Psoas muscle (tissue), 8 donors: Measurements from ENCODE around the gene CACNA1D. TPM values are rescaled to one million over a fixed set of nuclear protein-coding genes. Genes with fewer than 3 reads are reported as not detected.

ENCODE experiments used
- ATAC-seq, 4 donors: fragments of 200-7000 bp; cut with Tn5 transposase; one replicate each; pipeline ENCODE4 v1.9.1; 2020; ENCODE audit warnings: moderate library complexity in 3 of 4, mild to moderate bottlenecking in 2 of 4
- DNase-seq, 2 donors: peaks; one replicate each; pipeline ENCODE4 v3.0.0-alpha.2; 2020
- H3K27ac ChIP-seq: fragments of 200-600 bp; one replicate; pipeline ENCODE4 v1.8.0; 2022
- H3K27me3 ChIP-seq, 3 donors: fragments of 200-600 bp in 1 of 3; one replicate each; pipeline versions ENCODE4 v1.6.1 to v1.8.0; 2013 to 2022; ENCODE audit warnings: low read length in 2 of 3, mild to moderate bottlenecking in 2 of 3, moderate library complexity in 1 of 3; ENCODE audit not compliant: insufficient read depth in 3 of 3
- H3K36me3 ChIP-seq, 2 donors: fragments of 200-600 bp in 1 of 2; one replicate each; pipeline versions ENCODE4 v1.6.1 to v1.8.0; 2013 to 2022; ENCODE audit warnings: low read depth in 1 of 2, mild to moderate bottlenecking in 1 of 2, moderate library complexity in 1 of 2; ENCODE audit not compliant: insufficient read depth in 1 of 2
- H3K4me1 ChIP-seq: fragments of 200-600 bp; one replicate; pipeline ENCODE4 v1.8.0; 2022
- H3K4me3 ChIP-seq: fragments of 200-600 bp; one replicate; pipeline ENCODE4 v1.8.0; 2022; ENCODE audit warnings: mild to moderate bottlenecking
- H3K9me3 ChIP-seq: fragments of 200-600 bp; one replicate; pipeline ENCODE4 v1.8.0; 2022
- WGBS, 3 donors: extraction: QIAGEN DNeasy Blood & Tissue Kit; methylation state at CpG; one replicate each; pipeline versions ENCODE4 v1.1.6 to v1.1.7; 2013; 5-methylcytosine and 5-hydroxymethylcytosine counted together
- intact Hi-C, 2 donors: fragments of 100-400 bp; cut with DNase I; formaldehyde crosslinking; loops; one replicate each; pipeline versions ENCODE4 v1.11.0 to v1.14.2; 2022
- polyA plus RNA-seq, 3 donors: library from polyadenylated mRNA; stranded (reverse); fragments of 200-250 nt; gene quantifications; one replicate each; pipeline ENCODE4 v1.2.3, GENCODE V29; 2013
- total RNA-seq, 4 donors: library from RNA; stranded (reverse); fragmentation: NEBNext Ultra II Directional in 2 of 4; extraction: Animal tissue kit (Norgen Biotek cat#: 25700) in 2 of 4; gene quantifications; one replicate each; pipeline versions ENCODE4 v1.2.1 to v1.2.4, GENCODE V29; 2021 to 2023
- TF ChIP-seq, protein P1 (sequence below): fragments of 200-600 bp; IDR thresholded peaks from one replicate; pipeline ENCODE4 v1.8.0; 2022; ENCODE audit warnings: antibody characterized with exemption
- donor health status: healthy with polysubstance abuse.
- donor health status: DM: no; HTN: no; CAD: no; lungs with moderate emphysema.
- donor health status: Bipolar disorder and iron deficiency.
- donor health status: healthy.
- donor health status: DM: yes; HTN: yes; CAD: no.
- donor health status: DM: no; HTN: no; CAD: no.
- donor health status: DM: no; HTN: no; CAD: no.
- donor health status: DM: yes; HTN: yes; CAD: no.

Gene CACNA1D
- total and polyA plus RNA-seq, 7 donors: 0.05 to 0.82 (median 0.28) TPM; not detected in 2

DNA sequence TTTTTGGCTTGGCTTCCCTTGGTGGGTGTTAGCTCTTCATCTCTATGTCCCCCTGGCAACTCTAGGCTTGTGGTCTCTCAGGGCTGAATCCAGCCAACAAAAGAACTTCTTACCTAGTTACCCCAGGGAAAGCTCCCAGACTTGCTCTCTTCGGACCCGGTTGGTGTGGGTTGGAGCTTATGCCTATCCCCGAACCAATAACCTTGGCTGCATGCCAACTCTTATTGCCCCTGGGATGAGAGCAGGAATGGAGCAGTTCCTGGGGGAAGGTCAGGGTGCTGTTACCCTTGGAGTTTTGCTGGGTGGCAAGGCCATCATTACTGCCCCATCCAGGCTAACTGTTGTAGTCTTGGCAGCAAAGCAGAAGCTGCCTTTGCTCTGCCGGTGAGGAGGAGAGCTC lies 147.8 kb downstream of the CACNA1D start:
- no peaks in the 10 kb centered on the region for H3K27me3 ChIP-seq
- H3K27ac ChIP-seq: no peak overlapping the region
- no peak overlapping the region for H3K4me3 ChIP-seq
- WGBS, 3 donors: 72 to 75% (median 75%) methylated on average over 4 of the region's 4 CpGs
- no peaks in the 10 kb centered on the region for H3K36me3 ChIP-seq
- no peaks in the 10 kb centered on the region for H3K9me3 ChIP-seq
- TF ChIP-seq, protein P1, sequence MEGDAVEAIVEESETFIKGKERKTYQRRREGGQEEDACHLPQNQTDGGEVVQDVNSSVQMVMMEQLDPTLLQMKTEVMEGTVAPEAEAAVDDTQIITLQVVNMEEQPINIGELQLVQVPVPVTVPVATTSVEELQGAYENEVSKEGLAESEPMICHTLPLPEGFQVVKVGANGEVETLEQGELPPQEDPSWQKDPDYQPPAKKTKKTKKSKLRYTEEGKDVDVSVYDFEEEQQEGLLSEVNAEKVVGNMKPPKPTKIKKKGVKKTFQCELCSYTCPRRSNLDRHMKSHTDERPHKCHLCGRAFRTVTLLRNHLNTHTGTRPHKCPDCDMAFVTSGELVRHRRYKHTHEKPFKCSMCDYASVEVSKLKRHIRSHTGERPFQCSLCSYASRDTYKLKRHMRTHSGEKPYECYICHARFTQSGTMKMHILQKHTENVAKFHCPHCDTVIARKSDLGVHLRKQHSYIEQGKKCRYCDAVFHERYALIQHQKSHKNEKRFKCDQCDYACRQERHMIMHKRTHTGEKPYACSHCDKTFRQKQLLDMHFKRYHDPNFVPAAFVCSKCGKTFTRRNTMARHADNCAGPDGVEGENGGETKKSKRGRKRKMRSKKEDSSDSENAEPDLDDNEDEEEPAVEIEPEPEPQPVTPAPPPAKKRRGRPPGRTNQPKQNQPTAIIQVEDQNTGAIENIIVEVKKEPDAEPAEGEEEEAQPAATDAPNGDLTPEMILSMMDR: no peak
- no peaks in the 10 kb centered on the region for H3K4me1 ChIP-seq
- ATAC-seq (no peak), DNase-seq (no peak)
- intact Hi-C loops: no loop called here

DNA sequence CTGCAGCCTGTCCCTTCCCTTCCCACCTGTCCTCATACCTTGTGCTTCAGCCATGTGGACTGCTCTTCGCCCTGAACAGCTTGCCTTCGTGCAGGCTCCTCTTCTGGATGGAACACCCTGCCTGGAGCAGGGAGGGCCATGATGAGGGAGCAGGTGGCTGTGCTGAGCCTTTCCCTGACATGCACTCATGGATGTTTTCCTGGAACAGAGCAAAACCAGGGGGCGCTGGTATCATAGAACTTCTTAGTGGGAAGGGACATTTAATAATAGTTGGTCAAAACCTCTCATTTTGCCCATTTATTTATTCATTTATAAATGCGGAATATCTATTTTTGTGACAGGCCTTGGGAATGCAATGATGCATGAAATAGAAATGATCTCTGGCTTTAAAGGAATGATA lies 149.3 kb downstream of the CACNA1D start:
- H3K4me3 ChIP-seq: no peak overlapping the region
- H3K9me3 ChIP-seq: no peaks in the 10 kb centered on the region
- 64 to 73% (median 69%) methylated on average over 4 of the region's 4 CpGs for WGBS, 3 donors
- H3K27me3 ChIP-seq: no peaks in the 10 kb centered on the region
- H3K4me1 ChIP-seq: no peaks in the 10 kb centered on the region
- no peak for DNase-seq
- ATAC-seq: no peak
- TF ChIP-seq, protein P1: no peak
- intact Hi-C loops: no loop called here
- no peak overlapping the region for H3K27ac ChIP-seq
- H3K36me3 ChIP-seq: no peaks in the 10 kb centered on the region

DNA sequence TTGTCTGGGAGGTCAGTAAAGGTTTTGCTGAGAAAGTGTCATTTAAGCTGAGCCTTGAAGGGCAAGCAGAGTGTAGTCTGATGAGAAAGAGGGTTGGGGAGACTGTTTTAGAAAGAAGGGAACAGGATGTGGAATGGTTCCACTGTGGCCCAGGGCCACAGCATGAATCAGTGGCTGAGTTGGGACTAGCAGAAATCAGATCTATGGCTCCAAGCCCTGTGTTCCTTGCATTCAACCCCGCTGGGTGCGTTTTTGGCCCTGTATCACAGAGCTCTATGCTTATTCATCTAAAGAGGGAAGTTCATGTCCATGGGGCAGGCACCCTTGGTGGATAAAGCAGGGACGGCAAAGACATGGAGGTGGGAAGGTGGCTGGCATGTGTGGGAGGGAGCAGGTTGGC lies 151.3 kb downstream of the CACNA1D start:
- intact Hi-C loops: no loop called here
- WGBS, 3 donors: 43 to 82% (median 53%) methylated on average over 3 of the region's 3 CpGs
- Histone ChIP-seq H3K27me3 (no peaks in the 10 kb centered on the region), H3K27ac (no peak overlapping the region), H3K9me3 (no peaks in the 10 kb centered on the region), H3K4me1 (no peaks in the 10 kb centered on the region), H3K36me3 (no peaks in the 10 kb centered on the region), H3K4me3 (no peak overlapping the region)
- peak in 2 of 4 donors; percentile 89 to 91 for ATAC-seq
- DNase-seq: peak; percentile 21 to 54
- TF ChIP-seq, protein P1: no peak

DNA sequence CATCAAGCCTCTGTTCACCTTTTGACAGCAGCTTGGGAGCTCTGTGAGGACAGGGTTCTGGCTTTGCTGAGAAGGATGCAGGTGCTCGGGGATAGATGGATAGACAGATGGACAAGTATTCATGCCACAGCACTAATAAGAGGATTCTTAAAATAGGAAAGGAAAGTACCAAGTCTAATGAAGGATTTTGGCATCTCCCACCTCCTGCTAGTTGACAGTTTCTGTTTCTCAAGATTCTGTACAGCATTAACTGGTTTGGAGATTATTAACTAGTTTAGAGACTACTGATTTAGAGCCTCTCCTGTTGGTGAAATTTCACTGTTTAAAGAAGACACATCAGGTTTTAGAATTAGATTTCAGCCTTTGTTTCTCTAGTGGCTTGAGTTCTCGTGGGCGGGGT lies 152.3 kb downstream of the CACNA1D start:
- WGBS, 3 donors: 49 to 80% (median 73%) methylated on average over 3 of the region's 3 CpGs
- no peaks in the 10 kb centered on the region for H3K9me3 ChIP-seq
- H3K36me3 ChIP-seq: no peaks in the 10 kb centered on the region
- H3K4me3 ChIP-seq: no peak overlapping the region
- no peaks in the 10 kb centered on the region for H3K27me3 ChIP-seq
- TF ChIP-seq, protein P1: no peak
- no peaks in the 10 kb centered on the region for H3K4me1 ChIP-seq
- intact Hi-C loops: no loop called here
- DNase-seq (no peak), ATAC-seq (no peak)
- no peak overlapping the region for H3K27ac ChIP-seq

DNA sequence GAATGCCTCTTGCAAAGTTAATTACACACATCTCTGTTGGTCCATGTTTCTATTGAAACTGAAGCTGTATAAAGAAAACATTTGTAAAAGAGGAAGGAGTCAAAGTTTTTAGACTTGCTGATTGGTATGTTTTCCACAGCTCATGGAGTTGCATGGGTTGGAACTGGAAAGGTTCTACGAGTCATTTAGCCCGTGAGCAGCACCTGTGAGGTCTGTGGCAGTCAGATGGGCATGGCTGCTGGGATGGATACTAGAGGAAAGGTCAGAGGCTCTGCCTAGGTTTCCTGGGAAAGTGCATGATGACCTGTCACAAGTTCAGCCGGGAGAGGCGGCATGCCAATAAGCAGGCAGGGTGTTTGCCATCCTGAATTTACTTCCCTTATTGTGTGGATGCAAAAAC lies 155.4 kb downstream of the CACNA1D start:
- H3K27ac ChIP-seq: no peak overlapping the region
- TF ChIP-seq, protein P1: no peak
- H3K4me3 ChIP-seq: no peak overlapping the region
- no peaks in the 10 kb centered on the region for H3K36me3 ChIP-seq
- H3K27me3 ChIP-seq: no peaks in the 10 kb centered on the region
- H3K4me1 ChIP-seq: no peaks in the 10 kb centered on the region
- intact Hi-C loops: no loop called here
- ATAC-seq (no peak), DNase-seq (no peak)
- WGBS, 3 donors: 63 to 81% (median 74%) methylated on average over 4 of the region's 4 CpGs
- no peaks in the 10 kb centered on the region for H3K9me3 ChIP-seq
